ENCODE results near the gene TAS1R2. TPM values are rescaled to one million over a fixed set of nuclear protein-coding genes. Genes with fewer than 3 reads are reported as not detected.
"Not testable (repeated sequence)": the region's sequence is repeated elsewhere in the genome, so short reads cannot be mapped to it uniquely, and the experiment has no call there.

Gene TAS1R2
- total RNA-seq, 3 donors from 2014 or later, result not detected

- no peak for TF ChIP-seq POLR2AphosphoS5 (IDR thresholded peaks at IDR 0.05)
- no peak for TF ChIP-seq POLR2A (IDR thresholded peaks at IDR 0.05)
- no peak for TF ChIP-seq CTCF (IDR thresholded peaks at IDR 0.05)
- no peaks in the 10 kb centered on the region for H3K36me3 ChIP-seq
These were observed 3.9 kb downstream of the TAS1R2 start for GRCh38 chr1:18855573-18855972.

DNA sequence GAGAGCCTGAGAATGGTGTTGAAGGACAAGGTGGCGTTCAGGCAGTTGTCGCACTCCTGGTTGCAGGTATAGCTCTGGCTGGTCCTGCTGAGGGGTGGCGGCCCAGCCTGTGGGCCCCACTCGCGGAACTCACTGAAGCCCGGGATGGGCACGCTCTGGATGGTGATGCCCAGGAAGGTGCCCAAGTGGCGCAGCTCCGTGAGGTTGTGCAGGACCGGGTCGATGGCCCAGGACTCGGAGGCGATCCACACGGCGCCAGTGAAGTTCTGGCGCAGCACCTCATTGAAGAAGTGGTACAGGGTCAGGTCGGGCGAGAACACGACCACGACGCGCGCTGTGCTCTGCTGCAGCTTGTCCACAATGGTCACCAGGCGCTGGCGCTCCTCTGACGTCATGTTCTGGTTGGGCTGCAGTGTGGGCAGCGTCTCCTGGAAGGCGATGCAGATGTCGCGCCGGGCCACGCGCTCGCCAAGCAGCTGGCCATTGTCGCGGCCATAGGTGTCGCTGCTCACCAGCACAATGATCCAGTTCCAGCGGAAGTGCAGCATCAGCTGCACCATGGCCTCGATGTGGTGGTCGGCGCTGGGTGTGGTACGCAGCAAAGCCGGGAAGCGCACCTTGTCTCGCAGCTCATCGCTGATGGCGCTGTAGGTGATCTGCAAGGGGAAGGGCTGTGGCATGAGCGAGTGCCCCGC, 5.0 kb downstream of the TAS1R2 start:
- Histone ChIP-seq H3K4me1 (no peaks in the 10 kb centered on the region), H3K27me3 (peaks cover 0 to 5% of the 10 kb centered on the region in 2 donors), H3K27ac (no peak overlapping the region), H3K4me3 (no peak overlapping the region), H3K9me3 (no peaks in the 10 kb centered on the region), H3K36me3 (no peaks in the 10 kb centered on the region)
- intact Hi-C loops (cut with DNase I; ENCODE audit: low total_unique reads), result loop anchor here (10.0 kb wide), 1 partner anchor 1160 kb away; no protein-coding TSS in a partner anchor
- TF ChIP-seq POLR2AphosphoS5 (IDR thresholded peaks at IDR 0.05) (no peak), CTCF (IDR thresholded peaks at IDR 0.05) (no peak), POLR2A (IDR thresholded peaks at IDR 0.05) (no peak)
- DNase-seq (ENCODE audit: low spot score in 2 of 2), result no peak

More at GRCh38 chr1:18855573-18855972, 3.9 kb downstream of the TAS1R2 start:
- Histone ChIP-seq H3K4me3 (no peak overlapping the region), H3K27me3 (peaks cover 0 to 5% of the 10 kb centered on the region in 2 donors), H3K27ac (no peak overlapping the region), H3K9me3 (no peaks in the 10 kb centered on the region), H3K4me1 (no peaks in the 10 kb centered on the region)
- intact Hi-C loops (cut with DNase I; ENCODE audit: low total_unique reads), result loop anchor here (10.0 kb wide), 1 partner anchor 1161 kb away; no protein-coding TSS in a partner anchor
- no peak for DNase-seq (ENCODE audit: low spot score in 2 of 2)

- TF ChIP-seq POLR2A (IDR thresholded peaks at IDR 0.05), result no peak
- TF ChIP-seq CTCF (IDR thresholded peaks at IDR 0.05), result no peak
- no peak for TF ChIP-seq POLR2AphosphoS5 (IDR thresholded peaks at IDR 0.05)
- no peak for DNase-seq (ENCODE audit: low spot score in 2 of 2)
- Histone ChIP-seq H3K36me3 (no peaks in the 10 kb centered on the region), H3K27ac (no peak overlapping the region), H3K27me3 (peaks cover 0 to 5% of the 10 kb centered on the region in 2 donors), H3K4me1 (no peaks in the 10 kb centered on the region), H3K4me3 (no peak overlapping the region), H3K9me3 (no peaks in the 10 kb centered on the region)
- intact Hi-C loops (cut with DNase I; ENCODE audit: low total_unique reads), result loop anchor here (10.0 kb wide), 1 partner anchor 1158 kb away; no protein-coding TSS in a partner anchor
These were observed 7.0 kb downstream of the TAS1R2 start for GRCh38 chr1:18852501-18852900.

DNA sequence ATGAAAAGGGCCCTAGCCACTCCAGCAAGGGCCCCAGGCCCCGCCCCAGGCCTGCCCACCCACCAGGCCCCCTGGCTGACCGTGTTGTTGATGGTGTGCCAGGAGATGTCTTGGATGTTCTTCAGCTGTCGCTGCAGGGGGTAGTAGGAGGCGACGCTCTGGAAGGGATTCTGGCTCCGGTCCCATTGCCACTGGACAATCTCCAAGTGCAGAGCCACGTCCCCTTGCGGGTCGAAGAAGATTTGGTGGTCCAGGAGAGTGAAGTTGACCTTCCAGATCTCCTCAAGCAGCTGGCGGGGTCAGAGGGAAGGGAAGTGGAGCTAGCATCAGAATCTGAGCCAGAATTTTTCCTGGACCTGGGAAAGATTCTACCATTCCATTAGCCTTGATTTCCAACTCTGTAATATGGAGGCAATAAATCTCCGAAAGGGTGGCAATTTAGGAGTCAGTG, 10.2 kb downstream of the TAS1R2 start:
- Histone ChIP-seq H3K4me3 (no peak overlapping the region), H3K27me3 (no peaks in the 10 kb centered on the region), H3K27ac (no peak overlapping the region), H3K4me1 (no peaks in the 10 kb centered on the region), H3K9me3 (no peaks in the 10 kb centered on the region), H3K36me3 (no peaks in the 10 kb centered on the region)
- no peak for DNase-seq (ENCODE audit: low spot score in 2 of 2)
- intact Hi-C loops (cut with DNase I; ENCODE audit: low total_unique reads), result no loop called here
- no peak for TF ChIP-seq POLR2AphosphoS5 (IDR thresholded peaks at IDR 0.05)
- no peak for TF ChIP-seq CTCF (IDR thresholded peaks at IDR 0.05)
- TF ChIP-seq POLR2A (IDR thresholded peaks at IDR 0.05), result no peak

GRCh38 chr1:18847723-18848122, 11.7 kb downstream of the TAS1R2 start:
- H3K9me3 ChIP-seq; H3K27me3 ChIP-seq; intact Hi-C loops (cut with DNase I; ENCODE audit: low total_unique reads); H3K36me3 ChIP-seq; H3K27ac ChIP-seq; DNase-seq (ENCODE audit: low spot score in 2 of 2); H3K4me1 ChIP-seq; H3K4me3 ChIP-seq: not testable (repeated sequence)
